IMR-90 (cell line): ENCODE results near the gene ZNF684.

Source experiments
- MAZ ChIP-seq: IDR thresholded peaks from 2 replicates; pipeline ENCODE4 v1.6.1; 2012; ENCODE audit warnings: low read depth, mild to moderate bottlenecking, low read length, improper control_type of control experiment, moderate library complexity, borderline replicate concordance
- POLR2A ChIP-seq: IDR thresholded peaks from 2 replicates; pipeline ENCODE4 v1.6.1; 2012; ENCODE audit warnings: mild to moderate bottlenecking, low read depth, low read length
- RAD21 ChIP-seq: IDR thresholded peaks from 2 replicates; pipeline ENCODE4 v1.6.1; 2012; ENCODE audit warnings: low read length, improper control_type of control experiment
- RFX5 ChIP-seq: IDR thresholded peaks from 2 replicates; pipeline ENCODE4 v1.8.0; 2012; ENCODE audit warnings: low read depth, mild to moderate bottlenecking, low read length, moderate library complexity
- TF ChIP-seq, protein P1 (sequence below): conservative IDR thresholded peaks from 2 replicates; pipeline ENCODE4 v1.5.1; 2012; ENCODE audit warnings: mild to moderate bottlenecking, low read depth, low read length, improper control_type of control experiment
- TF ChIP-seq, protein P2 (sequence below): fragments of 150-350 bp; IDR thresholded peaks from 2 replicates; pipeline ENCODE4 v1.6.1; 2017; ENCODE audit warnings: mild to moderate bottlenecking, antibody characterized with exemption, low read length, low read depth

- TF ChIP-seq, protein P1, sequence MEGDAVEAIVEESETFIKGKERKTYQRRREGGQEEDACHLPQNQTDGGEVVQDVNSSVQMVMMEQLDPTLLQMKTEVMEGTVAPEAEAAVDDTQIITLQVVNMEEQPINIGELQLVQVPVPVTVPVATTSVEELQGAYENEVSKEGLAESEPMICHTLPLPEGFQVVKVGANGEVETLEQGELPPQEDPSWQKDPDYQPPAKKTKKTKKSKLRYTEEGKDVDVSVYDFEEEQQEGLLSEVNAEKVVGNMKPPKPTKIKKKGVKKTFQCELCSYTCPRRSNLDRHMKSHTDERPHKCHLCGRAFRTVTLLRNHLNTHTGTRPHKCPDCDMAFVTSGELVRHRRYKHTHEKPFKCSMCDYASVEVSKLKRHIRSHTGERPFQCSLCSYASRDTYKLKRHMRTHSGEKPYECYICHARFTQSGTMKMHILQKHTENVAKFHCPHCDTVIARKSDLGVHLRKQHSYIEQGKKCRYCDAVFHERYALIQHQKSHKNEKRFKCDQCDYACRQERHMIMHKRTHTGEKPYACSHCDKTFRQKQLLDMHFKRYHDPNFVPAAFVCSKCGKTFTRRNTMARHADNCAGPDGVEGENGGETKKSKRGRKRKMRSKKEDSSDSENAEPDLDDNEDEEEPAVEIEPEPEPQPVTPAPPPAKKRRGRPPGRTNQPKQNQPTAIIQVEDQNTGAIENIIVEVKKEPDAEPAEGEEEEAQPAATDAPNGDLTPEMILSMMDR = no peak
- TF ChIP-seq POLR2A (no peak), RAD21 (no peak), RFX5 (no peak), MAZ (no peak)
- TF ChIP-seq, protein P2, sequence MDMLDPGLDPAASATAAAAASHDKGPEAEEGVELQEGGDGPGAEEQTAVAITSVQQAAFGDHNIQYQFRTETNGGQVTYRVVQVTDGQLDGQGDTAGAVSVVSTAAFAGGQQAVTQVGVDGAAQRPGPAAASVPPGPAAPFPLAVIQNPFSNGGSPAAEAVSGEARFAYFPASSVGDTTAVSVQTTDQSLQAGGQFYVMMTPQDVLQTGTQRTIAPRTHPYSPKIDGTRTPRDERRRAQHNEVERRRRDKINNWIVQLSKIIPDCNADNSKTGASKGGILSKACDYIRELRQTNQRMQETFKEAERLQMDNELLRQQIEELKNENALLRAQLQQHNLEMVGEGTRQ = no peak
Measured at GRCh38 chr1:40562185-40562584, 30.7 kb downstream of the ZNF684 start.
